Measurements from ENCODE around the gene PCDH9. TPM values are rescaled to one million over a fixed set of nuclear protein-coding genes. Genes with fewer than 3 reads are reported as not detected.

Gene PCDH9
- total and polyA plus RNA-seq, 10 of the 15 experiments (the other 5 are each of a cell fraction or from before 2014, with no cell fraction given), result 0.02 to 2.3 (median 0.05) TPM; not detected in 1

- no peak for TF ChIP-seq ETV6 (conservative IDR thresholded peaks at IDR 0.05 in 1 of 2, IDR thresholded peaks at IDR 0.05 in 1 of 2; ENCODE audit: borderline replicate concordance in 1 of 2, low read depth in 1 of 2)
- TF ChIP-seq TCF7 (IDR thresholded peaks at IDR 0.05; ENCODE audit: borderline replicate concordance), result no peak
- TF ChIP-seq, protein P1, sequence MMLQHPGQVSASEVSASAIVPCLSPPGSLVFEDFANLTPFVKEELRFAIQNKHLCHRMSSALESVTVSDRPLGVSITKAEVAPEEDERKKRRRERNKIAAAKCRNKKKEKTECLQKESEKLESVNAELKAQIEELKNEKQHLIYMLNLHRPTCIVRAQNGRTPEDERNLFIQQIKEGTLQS (IDR thresholded peaks at IDR 0.05; ENCODE audit: borderline replicate concordance, extremely low read depth, low read depth, low read length), result no peak
These were observed 260.8 kb downstream of the PCDH9 start (continued) for GRCh38 chr13:66969291-66969690.

DNA sequence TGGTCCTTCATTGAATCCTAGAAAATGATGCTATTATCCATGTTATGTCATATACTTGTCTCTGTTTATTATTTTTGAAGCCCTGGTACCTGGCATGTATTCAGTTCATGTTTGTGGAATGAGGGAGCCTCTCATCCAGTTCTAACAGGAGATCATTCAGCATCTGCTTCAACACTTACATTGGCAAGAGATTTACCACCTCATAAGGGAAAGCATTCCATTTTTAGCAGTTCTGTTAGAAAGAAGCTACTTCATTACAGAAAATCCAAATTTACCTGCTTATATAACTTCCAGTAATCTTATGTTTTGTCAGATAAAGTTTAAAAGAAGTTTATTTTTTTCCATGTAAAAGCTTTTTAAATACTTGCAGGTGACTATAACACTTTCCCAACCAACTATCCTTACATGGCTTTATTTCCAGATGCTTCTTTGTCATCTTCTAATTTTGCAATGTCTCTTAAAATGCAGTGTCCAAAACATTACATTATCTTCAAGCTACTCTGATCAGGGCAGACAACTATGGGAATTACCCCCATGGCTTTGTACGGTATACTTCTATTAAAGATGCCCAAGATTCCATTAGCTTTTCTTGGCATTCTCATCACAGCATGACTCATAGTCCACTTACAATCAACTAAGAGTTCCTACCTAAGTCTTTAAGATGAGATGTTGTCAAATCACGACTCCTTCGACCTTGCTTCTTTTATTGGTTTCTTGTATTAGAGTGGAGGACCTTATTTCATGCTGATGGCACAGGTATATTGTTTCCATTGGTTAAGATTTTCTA is 262.1 kb downstream of the PCDH9 start:
- in situ Hi-C loops (cut with MboI), result no loop called here
- intact Hi-C loops (cut with micrococcal nuclease; ENCODE audit: unreplicated experiment), result no loop called here
- no peaks in the 10 kb centered on the region for H3K9me3 ChIP-seq (replicated peaks; ENCODE audit: control insufficient read depth, insufficient read depth, low read length)
- H3K27ac ChIP-seq (ENCODE audit: control insufficient read depth, insufficient read depth), result no peak overlapping the region
- CTCF ChIA-PET, result interaction anchor here (0.9 to 1.6 kb wide), 3 partner anchors 14 to 254 kb away, joined by 3 to 4 read pairs (median 4); no protein-coding TSS in a partner anchor
- no peaks in the 10 kb centered on the region for H3K79me2 ChIP-seq (ENCODE audit: control insufficient read depth, insufficient read depth, low read length)
- H3K4me2 ChIP-seq (ENCODE audit: control insufficient read depth, insufficient read depth), result no peak overlapping the region
- no peak for FAIRE-seq
- no TSS peak for BruUV-seq (replicated peaks)
- H3K27me3 ChIP-seq (replicated peaks in 1 of 2; ENCODE audit: control insufficient read depth in 2 of 2, insufficient read depth in 2 of 2, low read length in 1 of 2), result no peaks in the 10 kb centered on the region
- WGBS (ENCODE audit: insufficient coverage, insufficient replicate concordance, low lambda C conversion rate, missing lambda C conversion rate), result 20% methylated on average over 3 of the region's 3 CpGs
- no peak for ATAC-seq
- no peaks in the 10 kb centered on the region for H3K36me3 ChIP-seq (ENCODE audit: control insufficient read depth in 2 of 2, insufficient read depth in 2 of 2, low read length in 1 of 2)
- SMC1A ChIA-PET (ENCODE audit: uncharacterized antibody, unreplicated experiment), result interaction anchor here (1.5 to 3.5 kb wide), 3 partner anchors 9 to 27 kb away, joined by 3 to 14 read pairs (median 10); no protein-coding TSS in a partner anchor
- H3K4me3 ChIP-seq, result no peak overlapping the region
- RAD21 ChIA-PET (ENCODE audit: unreplicated experiment), result interaction anchor here (1.3 kb wide), 1 partner anchor 9 kb away, joined by 3 read pairs; no protein-coding TSS in a partner anchor
- H3K9ac ChIP-seq (ENCODE audit: control insufficient read depth, insufficient read depth, low read length), result no peak overlapping the region
- POLR2A ChIA-PET, result no interaction called here
- no peak overlapping the region for H2AFZ ChIP-seq (ENCODE audit: control insufficient read depth, low read depth, low read length)
- H4K20me1 ChIP-seq (ENCODE audit: control insufficient read depth, insufficient read depth), result no peaks in the 10 kb centered on the region
- H3K4me1 ChIP-seq (ENCODE audit: control insufficient read depth, insufficient read depth, low read length), result no peaks in the 10 kb centered on the region
- DNase-seq (ENCODE audit: low read depth, low spot score), result no peak
- TF ChIP-seq KAT2A (conservative IDR thresholded peaks at IDR 0.05; ENCODE audit: control insufficient read depth, low read depth, low read length), result no peak
- no peak for TF ChIP-seq USF1 (IDR thresholded peaks at IDR 0.05; ENCODE audit: borderline replicate concordance, extremely low read length, insufficient read depth, low read depth, low read length)
- TF ChIP-seq MTA3 (IDR thresholded peaks at IDR 0.05; ENCODE audit: borderline replicate concordance, low read length), result no peak
- no peak for TF ChIP-seq NFYA (IDR thresholded peaks at IDR 0.05; ENCODE audit: borderline replicate concordance, low read depth, low read length)
- TF ChIP-seq TBL1XR1 (IDR thresholded peaks at IDR 0.05; ENCODE audit: low read depth, low read length), result no peak
- TF ChIP-seq, protein P2, sequence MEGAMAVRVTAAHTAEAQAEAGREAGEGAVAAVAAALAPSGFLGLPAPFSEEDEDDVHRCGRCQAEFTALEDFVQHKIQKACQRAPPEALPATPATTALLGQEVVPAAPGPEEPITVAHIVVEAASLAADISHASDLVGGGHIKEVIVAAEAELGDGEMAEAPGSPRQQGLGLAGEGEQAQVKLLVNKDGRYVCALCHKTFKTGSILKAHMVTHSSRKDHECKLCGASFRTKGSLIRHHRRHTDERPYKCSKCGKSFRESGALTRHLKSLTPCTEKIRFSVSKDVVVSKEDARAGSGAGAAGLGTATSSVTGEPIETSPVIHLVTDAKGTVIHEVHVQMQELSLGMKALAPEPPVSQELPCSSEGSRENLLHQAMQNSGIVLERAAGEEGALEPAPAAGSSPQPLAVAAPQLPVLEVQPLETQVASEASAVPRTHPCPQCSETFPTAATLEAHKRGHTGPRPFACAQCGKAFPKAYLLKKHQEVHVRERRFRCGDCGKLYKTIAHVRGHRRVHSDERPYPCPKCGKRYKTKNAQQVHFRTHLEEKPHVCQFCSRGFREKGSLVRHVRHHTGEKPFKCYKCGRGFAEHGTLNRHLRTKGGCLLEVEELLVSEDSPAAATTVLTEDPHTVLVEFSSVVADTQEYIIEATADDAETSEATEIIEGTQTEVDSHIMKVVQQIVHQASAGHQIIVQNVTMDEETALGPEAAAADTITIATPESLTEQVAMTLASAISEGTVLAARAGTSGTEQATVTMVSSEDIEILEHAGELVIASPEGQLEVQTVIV (IDR thresholded peaks at IDR 0.05; ENCODE audit: borderline replicate concordance, partially characterized antibody), result no peak
- no peak for TF ChIP-seq EGR1 (IDR thresholded peaks at IDR 0.05; ENCODE audit: borderline replicate concordance in 1 of 2, low read depth in 2 of 2, low read length in 2 of 2)
- TF ChIP-seq, protein P3, sequence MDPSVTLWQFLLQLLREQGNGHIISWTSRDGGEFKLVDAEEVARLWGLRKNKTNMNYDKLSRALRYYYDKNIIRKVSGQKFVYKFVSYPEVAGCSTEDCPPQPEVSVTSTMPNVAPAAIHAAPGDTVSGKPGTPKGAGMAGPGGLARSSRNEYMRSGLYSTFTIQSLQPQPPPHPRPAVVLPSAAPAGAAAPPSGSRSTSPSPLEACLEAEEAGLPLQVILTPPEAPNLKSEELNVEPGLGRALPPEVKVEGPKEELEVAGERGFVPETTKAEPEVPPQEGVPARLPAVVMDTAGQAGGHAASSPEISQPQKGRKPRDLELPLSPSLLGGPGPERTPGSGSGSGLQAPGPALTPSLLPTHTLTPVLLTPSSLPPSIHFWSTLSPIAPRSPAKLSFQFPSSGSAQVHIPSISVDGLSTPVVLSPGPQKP (IDR thresholded peaks at IDR 0.05; ENCODE audit: low read depth, low read length), result no peak
- TF ChIP-seq, protein P4, sequence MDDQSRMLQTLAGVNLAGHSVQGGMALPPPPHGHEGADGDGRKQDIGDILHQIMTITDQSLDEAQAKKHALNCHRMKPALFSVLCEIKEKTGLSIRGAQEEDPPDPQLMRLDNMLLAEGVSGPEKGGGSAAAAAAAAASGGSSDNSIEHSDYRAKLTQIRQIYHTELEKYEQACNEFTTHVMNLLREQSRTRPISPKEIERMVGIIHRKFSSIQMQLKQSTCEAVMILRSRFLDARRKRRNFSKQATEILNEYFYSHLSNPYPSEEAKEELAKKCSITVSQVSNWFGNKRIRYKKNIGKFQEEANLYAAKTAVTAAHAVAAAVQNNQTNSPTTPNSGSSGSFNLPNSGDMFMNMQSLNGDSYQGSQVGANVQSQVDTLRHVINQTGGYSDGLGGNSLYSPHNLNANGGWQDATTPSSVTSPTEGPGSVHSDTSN (IDR thresholded peaks at IDR 0.05; ENCODE audit: insufficient replicate concordance, low read depth, low read length), result no peak
- no peak for TF ChIP-seq EZH2 (IDR thresholded peaks at IDR 0.05; ENCODE audit: borderline replicate concordance, control insufficient read depth, low read depth, low read length)
